PFSK-1 (cell line): Measurements from ENCODE around the gene RSL1D1.

Experiments
- POLR2AphosphoS5 ChIP-seq: IDR thresholded peaks from 2 replicates; pipeline ENCODE4 v1.6.1; 2012; ENCODE audit warnings: low read depth, mild to moderate bottlenecking, control low read depth, low read length, moderate library complexity
- SIN3A ChIP-seq: IDR thresholded peaks from 2 replicates; pipeline ENCODE4 v1.6.1; 2012; ENCODE audit warnings: mild to moderate bottlenecking, low read length, moderate library complexity, borderline replicate concordance; ENCODE audit not compliant: insufficient read depth
- TF ChIP-seq, protein P1 (sequence below), 2 experiments: IDR thresholded peaks; 2 replicates each; pipeline versions ENCODE4 v1.6.1 to v1.8.0; 2011 to 2012; ENCODE audit warnings: low read depth in 2 of 2, low read length in 2 of 2, control low read depth in 1 of 2, inconsistent platforms in 1 of 2, mild to moderate bottlenecking in 1 of 2, moderate library complexity in 1 of 2; ENCODE audit not compliant: insufficient read depth in 1 of 2

DNA sequence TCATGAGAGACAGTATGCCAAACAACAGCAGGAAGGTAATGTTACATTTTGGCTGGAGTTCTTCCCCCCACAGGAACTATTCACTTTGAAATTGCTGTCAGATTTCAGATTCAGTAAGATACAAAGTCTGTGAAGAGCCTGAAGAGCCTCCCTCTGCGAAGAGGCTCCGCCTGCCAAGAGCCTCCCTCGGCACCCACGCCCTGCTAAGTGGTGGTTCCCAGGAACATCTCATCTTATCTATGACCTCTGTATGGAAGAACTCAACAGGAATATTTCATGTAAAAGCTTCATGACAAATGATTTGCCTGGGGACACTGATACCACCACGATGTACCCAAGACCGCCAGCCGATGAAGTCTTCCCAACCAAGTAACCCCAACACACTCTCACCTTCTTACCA, 57.5 kb downstream of the RSL1D1 start:
- TF ChIP-seq, protein P1, sequence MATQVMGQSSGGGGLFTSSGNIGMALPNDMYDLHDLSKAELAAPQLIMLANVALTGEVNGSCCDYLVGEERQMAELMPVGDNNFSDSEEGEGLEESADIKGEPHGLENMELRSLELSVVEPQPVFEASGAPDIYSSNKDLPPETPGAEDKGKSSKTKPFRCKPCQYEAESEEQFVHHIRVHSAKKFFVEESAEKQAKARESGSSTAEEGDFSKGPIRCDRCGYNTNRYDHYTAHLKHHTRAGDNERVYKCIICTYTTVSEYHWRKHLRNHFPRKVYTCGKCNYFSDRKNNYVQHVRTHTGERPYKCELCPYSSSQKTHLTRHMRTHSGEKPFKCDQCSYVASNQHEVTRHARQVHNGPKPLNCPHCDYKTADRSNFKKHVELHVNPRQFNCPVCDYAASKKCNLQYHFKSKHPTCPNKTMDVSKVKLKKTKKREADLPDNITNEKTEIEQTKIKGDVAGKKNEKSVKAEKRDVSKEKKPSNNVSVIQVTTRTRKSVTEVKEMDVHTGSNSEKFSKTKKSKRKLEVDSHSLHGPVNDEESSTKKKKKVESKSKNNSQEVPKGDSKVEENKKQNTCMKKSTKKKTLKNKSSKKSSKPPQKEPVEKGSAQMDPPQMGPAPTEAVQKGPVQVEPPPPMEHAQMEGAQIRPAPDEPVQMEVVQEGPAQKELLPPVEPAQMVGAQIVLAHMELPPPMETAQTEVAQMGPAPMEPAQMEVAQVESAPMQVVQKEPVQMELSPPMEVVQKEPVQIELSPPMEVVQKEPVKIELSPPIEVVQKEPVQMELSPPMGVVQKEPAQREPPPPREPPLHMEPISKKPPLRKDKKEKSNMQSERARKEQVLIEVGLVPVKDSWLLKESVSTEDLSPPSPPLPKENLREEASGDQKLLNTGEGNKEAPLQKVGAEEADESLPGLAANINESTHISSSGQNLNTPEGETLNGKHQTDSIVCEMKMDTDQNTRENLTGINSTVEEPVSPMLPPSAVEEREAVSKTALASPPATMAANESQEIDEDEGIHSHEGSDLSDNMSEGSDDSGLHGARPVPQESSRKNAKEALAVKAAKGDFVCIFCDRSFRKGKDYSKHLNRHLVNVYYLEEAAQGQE (IDR thresholded peaks at IDR 0.05; ENCODE audit: insufficient read depth in 1 of 2, low read depth in 2 of 2, low read length in 2 of 2), result no peak
- TF ChIP-seq SIN3A (no peak), POLR2AphosphoS5 (no peak)
